Mononuclear cell (primary cell): ENCODE data around the gene ARHGAP30. TPM values are rescaled to one million over a fixed set of nuclear protein-coding genes. Genes with fewer than 3 reads are reported as not detected.

Experiments
- H3K27me3 ChIP-seq: 2 replicates; pipeline ENCODE4 v1.6.0; 2011; ENCODE audit warnings: low read length, control low read depth; ENCODE audit not compliant: insufficient read depth
- H3K4me1 ChIP-seq: 2 replicates; pipeline ENCODE4 v1.5.1; 2011; ENCODE audit warnings: mild to moderate bottlenecking, low read length, control low read depth; ENCODE audit not compliant: insufficient read depth
- H3K4me3 ChIP-seq: 2 replicates; pipeline ENCODE4 v1.5.1; 2011; ENCODE audit warnings: mild to moderate bottlenecking, low read length, moderate library complexity
- H3K9me3 ChIP-seq: 2 replicates; pipeline ENCODE4 v1.5.1; 2011; ENCODE audit warnings: low read depth, mild to moderate bottlenecking, control low read depth, low read length
- total RNA-seq: library from RNA; depleted of rRNA; stranded (reverse); fragments of >200 nt; gene quantifications from one replicate; pipeline ENCODE4 v1.2.3, GENCODE V29; 2012

ARHGAP30 gene
- total RNA-seq, 1 donor = 60.3 TPM

GRCh38 chr1:161082996-161083747, 13.5 kb upstream of the ARHGAP30 start:
- H3K27me3 ChIP-seq = no peaks in the 10 kb centered on the region
- H3K4me3 ChIP-seq = no peak overlapping the region
- H3K9me3 ChIP-seq = no peaks in the 10 kb centered on the region
- peaks cover 42% of the 10 kb centered on the region for H3K4me1 ChIP-seq

DNA sequence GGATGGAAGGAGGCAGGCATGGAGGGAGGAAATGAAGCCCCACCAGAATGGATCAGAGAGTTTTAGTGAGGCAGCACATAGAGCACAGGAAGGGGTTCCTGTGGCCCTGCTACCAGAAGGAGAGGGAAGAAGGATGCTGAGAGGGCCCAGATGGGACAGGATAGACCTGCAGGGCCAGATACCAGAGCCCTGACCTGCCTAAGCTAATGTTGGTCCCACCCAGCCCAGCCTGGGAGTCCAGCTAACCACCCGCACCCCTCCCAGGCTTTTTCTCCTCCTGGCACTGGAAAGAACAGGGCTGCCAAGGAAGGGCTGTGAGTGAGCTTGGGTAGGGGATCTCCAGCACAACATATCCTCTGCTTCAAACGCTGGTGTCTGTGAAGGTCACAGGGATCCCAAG, 12.8 kb upstream of the ARHGAP30 start:
- H3K27me3 ChIP-seq = no peaks in the 10 kb centered on the region
- no peaks in the 10 kb centered on the region for H3K9me3 ChIP-seq
- H3K4me1 ChIP-seq = peaks cover 40% of the 10 kb centered on the region
- no peak overlapping the region for H3K4me3 ChIP-seq

GRCh38 chr1:161081519-161081918, 11.8 kb upstream of the ARHGAP30 start:
- H3K9me3 ChIP-seq = no peaks in the 10 kb centered on the region
- H3K27me3 ChIP-seq = no peaks in the 10 kb centered on the region
- no peak overlapping the region for H3K4me3 ChIP-seq
- peaks cover 40% of the 10 kb centered on the region for H3K4me1 ChIP-seq

DNA sequence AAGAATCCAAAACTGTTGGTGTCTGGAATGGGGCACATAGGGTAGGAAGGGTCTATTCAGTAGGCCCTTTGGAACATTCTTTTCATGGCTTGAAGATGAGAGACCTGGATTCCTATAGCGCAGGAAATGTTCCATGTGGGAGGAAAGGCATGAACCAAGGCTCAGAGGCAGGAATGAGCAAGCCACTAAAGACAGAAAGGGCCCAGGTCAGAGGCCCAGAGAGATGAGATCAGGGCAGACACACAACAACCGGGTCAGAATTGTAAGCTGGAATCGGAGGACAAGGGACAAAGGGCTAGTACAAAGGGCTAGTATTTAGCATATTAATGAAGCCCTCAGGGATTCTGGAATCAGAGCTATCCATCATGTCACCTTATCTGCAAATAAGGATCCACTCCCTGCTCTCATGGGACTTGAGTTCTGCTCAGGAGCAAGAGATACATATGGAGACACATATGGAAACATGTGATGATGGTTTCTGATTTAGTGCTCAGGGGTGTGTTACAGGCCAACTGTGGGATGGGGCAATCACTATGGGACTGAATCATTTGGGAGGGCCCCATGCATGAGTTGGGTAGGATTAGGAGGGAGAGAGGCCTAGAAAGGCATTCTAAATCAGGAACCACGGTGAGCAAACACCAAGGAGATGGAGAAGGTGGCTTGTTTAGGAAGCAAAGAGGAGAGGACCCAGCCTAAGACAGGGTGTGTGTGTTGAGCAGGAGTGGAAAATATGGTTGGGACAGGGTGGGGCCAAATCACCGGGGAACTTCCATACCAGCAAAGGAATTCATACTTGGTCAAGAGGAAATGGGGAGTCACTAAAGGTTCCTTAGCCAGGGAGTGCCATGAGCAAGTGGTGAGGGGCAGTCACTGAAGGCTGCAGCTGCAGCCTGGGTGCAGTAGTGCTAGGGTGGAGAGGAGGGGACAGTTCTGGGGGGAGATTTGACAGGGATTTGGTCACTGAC, 11.0 kb upstream of the ARHGAP30 start:
- H3K4me1 ChIP-seq = peaks cover 40% of the 10 kb centered on the region
- no peaks in the 10 kb centered on the region for H3K27me3 ChIP-seq
- H3K9me3 ChIP-seq = no peaks in the 10 kb centered on the region

GRCh38 chr1:161079436-161080110, 9.9 kb upstream of the ARHGAP30 start:
- H3K4me1 ChIP-seq = peaks cover 40% of the 10 kb centered on the region
- H3K27me3 ChIP-seq = no peaks in the 10 kb centered on the region
- no peaks in the 10 kb centered on the region for H3K9me3 ChIP-seq
- no peak overlapping the region for H3K4me3 ChIP-seq

More for the DNA sequence above, 11.0 kb upstream of the ARHGAP30 start:
- no peak overlapping the region for H3K4me3 ChIP-seq

DNA sequence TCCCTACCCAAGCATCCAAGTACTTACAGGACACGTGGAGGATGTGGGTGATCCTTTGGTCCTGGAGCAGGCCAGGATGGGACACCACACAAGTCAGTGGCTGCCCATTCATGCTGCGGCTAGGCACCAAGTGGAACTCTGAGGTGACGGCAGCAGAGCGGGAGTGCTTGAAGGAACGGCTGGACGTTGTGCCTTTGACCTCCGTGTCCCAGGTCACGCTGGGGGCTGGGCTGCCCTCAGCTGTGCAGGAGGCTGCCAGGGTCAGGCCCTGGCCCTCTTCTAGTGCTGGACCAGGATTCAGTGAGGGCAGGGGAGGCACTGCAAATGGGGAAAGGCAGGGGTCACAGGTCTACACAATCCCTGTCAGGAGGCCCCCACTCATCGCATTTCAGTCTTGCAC, 7.7 kb upstream of the ARHGAP30 start:
- H3K9me3 ChIP-seq = no peaks in the 10 kb centered on the region
- H3K4me3 ChIP-seq = no peak overlapping the region
- no peaks in the 10 kb centered on the region for H3K27me3 ChIP-seq
- peaks cover 19% of the 10 kb centered on the region for H3K4me1 ChIP-seq

DNA sequence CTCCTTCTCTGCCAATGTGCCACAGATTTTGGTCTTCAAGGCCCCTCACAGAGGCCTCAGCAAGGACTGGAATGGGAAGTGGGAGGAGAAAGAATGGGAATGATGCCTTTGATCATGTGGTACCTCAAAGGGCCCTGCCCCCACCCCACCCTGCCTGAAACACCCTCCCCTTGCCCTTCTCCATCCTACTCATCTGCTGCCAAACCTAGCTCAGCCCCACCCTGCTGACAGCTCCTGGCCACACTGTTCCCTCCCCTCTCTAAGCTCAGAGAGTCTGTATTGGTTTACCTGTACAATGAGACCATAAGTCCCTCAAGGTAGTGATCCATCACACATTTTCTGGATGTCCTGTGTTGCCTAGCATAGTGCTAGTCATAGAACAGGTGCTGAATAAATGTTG, 6.7 kb upstream of the ARHGAP30 start:
- Histone ChIP-seq H3K4me1 (peaks cover 23% of the 10 kb centered on the region), H3K27me3 (no peaks in the 10 kb centered on the region), H3K4me3 (no peak overlapping the region), H3K9me3 (no peaks in the 10 kb centered on the region)

GRCh38 chr1:161074676-161075368, 5.1 kb upstream of the ARHGAP30 start:
- Histone ChIP-seq H3K4me3 (no peak overlapping the region), H3K27me3 (no peaks in the 10 kb centered on the region), H3K4me1 (peaks cover 24% of the 10 kb centered on the region), H3K9me3 (no peaks in the 10 kb centered on the region)

- H3K4me1 ChIP-seq = peaks cover 24% of the 10 kb centered on the region
- no peak overlapping the region for H3K4me3 ChIP-seq
- no peaks in the 10 kb centered on the region for H3K27me3 ChIP-seq
- no peaks in the 10 kb centered on the region for H3K9me3 ChIP-seq
These were observed 3.9 kb upstream of the ARHGAP30 start for GRCh38 chr1:161073474-161074121.

DNA sequence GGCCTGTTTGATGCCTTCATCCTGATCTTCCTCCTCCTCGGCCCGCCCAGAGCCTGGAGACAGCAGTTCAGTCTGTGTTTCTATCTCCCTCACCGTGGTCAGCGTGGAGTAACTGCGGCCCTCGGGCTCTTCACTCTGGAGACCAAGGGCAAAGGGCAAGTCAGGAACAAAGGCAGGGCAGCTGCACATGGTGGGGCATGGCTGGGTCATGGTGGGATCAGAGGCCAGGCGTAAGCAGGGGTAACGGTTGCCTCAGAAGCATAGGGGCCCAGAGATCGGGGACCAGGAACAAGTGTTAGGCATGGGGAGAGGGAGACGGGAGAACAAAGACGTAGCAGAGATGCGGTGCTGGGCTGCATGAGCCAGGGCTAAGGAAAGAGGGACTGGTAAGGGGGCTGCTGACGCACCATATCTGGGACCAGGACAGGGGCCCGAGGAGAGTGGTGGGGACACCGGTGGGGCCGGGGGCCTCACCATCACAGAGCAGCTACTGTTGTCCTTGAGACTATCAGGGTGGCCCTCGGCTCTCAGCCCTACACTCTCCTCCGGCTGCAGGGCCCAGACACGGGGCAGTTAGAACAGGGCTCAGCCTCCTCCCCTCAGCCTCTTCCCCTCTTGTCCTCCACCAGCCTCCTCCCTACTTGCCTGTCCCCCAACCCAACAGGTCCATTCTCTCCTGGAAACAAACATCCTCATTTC, 3.2 kb upstream of the ARHGAP30 start:
- Histone ChIP-seq H3K9me3 (no peaks in the 10 kb centered on the region), H3K4me1 (peaks cover 27% of the 10 kb centered on the region), H3K27me3 (no peaks in the 10 kb centered on the region), H3K4me3 (no peak overlapping the region)

- Histone ChIP-seq H3K9me3 (no peaks in the 10 kb centered on the region), H3K4me3 (no peak overlapping the region), H3K4me1 (peaks cover 36% of the 10 kb centered on the region), H3K27me3 (no peaks in the 10 kb centered on the region)
These were observed 2.2 kb upstream of the ARHGAP30 start for GRCh38 chr1:161071886-161072371.

DNA sequence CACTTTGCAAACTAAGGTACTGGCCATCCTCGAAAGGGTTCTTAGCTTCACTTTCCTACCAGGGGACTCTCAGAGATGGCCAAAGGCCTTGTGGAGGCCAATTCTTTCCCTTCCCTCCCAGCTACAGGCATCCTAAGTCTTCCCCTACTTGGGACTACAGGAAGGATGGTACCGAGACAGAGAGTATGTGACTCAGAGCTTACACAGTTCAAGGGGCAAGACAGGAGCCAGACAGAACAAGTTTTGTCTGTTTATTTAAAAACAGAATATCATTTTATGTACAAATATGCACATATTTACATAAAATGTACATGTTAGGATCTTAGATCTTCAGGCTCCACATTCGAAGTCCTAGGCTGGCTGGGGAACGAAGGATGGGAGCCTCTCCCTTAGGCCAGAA, 1.1 kb upstream of the ARHGAP30 start:
- peaks cover 48% of the 10 kb centered on the region for H3K4me1 ChIP-seq
- no peaks in the 10 kb centered on the region for H3K27me3 ChIP-seq
- no peak overlapping the region for H3K4me3 ChIP-seq
- no peaks in the 10 kb centered on the region for H3K9me3 ChIP-seq

GRCh38 chr1:161069241-161069640, 450 bp downstream of the ARHGAP30 start:
- Histone ChIP-seq H3K27me3 (no peaks in the 10 kb centered on the region), H3K9me3 (no peaks in the 10 kb centered on the region), H3K4me1 (peaks cover 62% of the 10 kb centered on the region), H3K4me3 (peak overlapping the region; percentile 94)
